GM23338 (cell line): ENCODE measurements around the gene TMPRSS9. TPM values are rescaled to one million over a fixed set of nuclear protein-coding genes. Genes with fewer than 3 reads are reported as not detected.

ENCODE experiments used
- ATAC-seq: fragments of 200-7000 bp; cut with Tn5 transposase; 3 replicates; pipeline ENCODE4 v1.9.1; 2020
- DNase-seq: peaks from one replicate; pipeline ENCODE4 v3.0.0-alpha.2; 2015; ENCODE audit warnings: low spot score
- H2AFZ ChIP-seq: fragments of 200-600 bp; sonication (generic); 2 replicates; pipeline ENCODE4 v1.8.0; 2016; ENCODE audit warnings: antibody characterized with exemption, mild to moderate bottlenecking, moderate library complexity
- H3F3A ChIP-seq: fragments of 200-600 bp; sonication (generic); replicated peaks from 2 replicates; pipeline ENCODE4 v1.8.0; 2017; ENCODE audit warnings: antibody characterized with exemption, mixed run types, low read depth
- H3K27ac ChIP-seq: fragments of 200-600 bp; sonication (generic); 2 replicates; pipeline ENCODE4 v1.6.1; 2016; ENCODE audit warnings: low read depth
- H3K27me3 ChIP-seq: fragments of 200-600 bp; sonication (generic); 2 replicates; pipeline ENCODE4 v1.8.0; 2016; ENCODE audit warnings: mild to moderate bottlenecking, mixed run types, moderate library complexity; ENCODE audit not compliant: insufficient read depth
- H3K36me3 ChIP-seq: fragments of 200-600 bp; sonication (generic); 2 replicates; pipeline ENCODE4 v1.8.0; 2016; ENCODE audit warnings: mild to moderate bottlenecking; ENCODE audit not compliant: insufficient read depth
- H3K4me1 ChIP-seq: fragments of 200-600 bp; sonication (generic); 2 replicates; pipeline ENCODE4 v1.8.0; 2016; ENCODE audit warnings: mild to moderate bottlenecking, moderate library complexity; ENCODE audit not compliant: insufficient read depth
- H3K4me2 ChIP-seq: fragments of 200-600 bp; sonication (generic); 2 replicates; pipeline ENCODE4 v1.7.1; 2017; ENCODE audit warnings: mixed run types
- H3K4me3 ChIP-seq: fragments of 200-600 bp; sonication (generic); 2 replicates; pipeline ENCODE4 v1.6.1; 2016; ENCODE audit warnings: mixed run types
- H3K79me2 ChIP-seq: fragments of 200-600 bp; sonication (generic); replicated peaks from 2 replicates; pipeline ENCODE4 v1.8.0; 2017; ENCODE audit warnings: mild to moderate bottlenecking; ENCODE audit not compliant: insufficient read depth
- H3K9me2 ChIP-seq: fragments of 200-600 bp; sonication (generic); 2 replicates; pipeline ENCODE4 v1.8.0; 2017; ENCODE audit not compliant: insufficient read depth
- H4K20me1 ChIP-seq: fragments of 200-600 bp; sonication (generic); replicated peaks from 2 replicates; pipeline ENCODE4 v1.8.0; 2017; ENCODE audit warnings: mild to moderate bottlenecking; ENCODE audit not compliant: insufficient read depth
- H3K27ac Mint-ChIP-seq: 2 replicates; pipeline ENCODE4 v1.8.0; 2020; ENCODE audit warnings: inconsistent platforms, mild to moderate bottlenecking, moderate library complexity, mixed read lengths
- H3K27me3 Mint-ChIP-seq: 3 replicates; pipeline ENCODE4 v1.8.0; 2022; ENCODE audit warnings: low read depth, mild to moderate bottlenecking, moderate library complexity, mixed read lengths, inconsistent platforms; ENCODE audit not compliant: insufficient read depth, poor library complexity
- H3K36me3 Mint-ChIP-seq: 3 replicates; pipeline ENCODE4 v1.8.0; 2021; ENCODE audit warnings: low read depth, mild to moderate bottlenecking, inconsistent platforms, moderate library complexity, mixed read lengths
- H3K4me1 Mint-ChIP-seq: 3 replicates; pipeline ENCODE4 v1.8.0; 2020; ENCODE audit warnings: mild to moderate bottlenecking, inconsistent platforms, mixed read lengths
- H3K4me3 Mint-ChIP-seq: 3 replicates; pipeline ENCODE4 v1.8.0; 2021; ENCODE audit warnings: moderate library complexity, mild to moderate bottlenecking, inconsistent platforms, mixed read lengths
- H3K9me3 Mint-ChIP-seq: 3 replicates; pipeline ENCODE4 v1.8.0; 2020; ENCODE audit warnings: moderate library complexity, mild to moderate bottlenecking, inconsistent platforms, mixed read lengths
- CREB1 ChIP-seq: fragments of 250-450 bp; sonication (Bioruptor Pico); IDR thresholded peaks from 2 replicates; pipeline ENCODE4 v1.5.0; 2020; ENCODE audit warnings: low read depth, mild to moderate bottlenecking, moderate library complexity
- EZH2 ChIP-seq: fragments of 200-600 bp; sonication (generic); IDR thresholded peaks from one replicate; pipeline ENCODE4 v1.8.0; 2017; ENCODE audit warnings: antibody characterized with exemption, mild to moderate bottlenecking, low read depth; ENCODE audit not compliant: unreplicated experiment
- EZH2phosphoT487 ChIP-seq: fragments of 200-600 bp; sonication (generic); IDR thresholded peaks from one replicate; pipeline ENCODE4 v1.8.1; 2018; ENCODE audit warnings: antibody characterized with exemption; ENCODE audit not compliant: unreplicated experiment
- NANOG ChIP-seq: IDR thresholded peaks from 2 replicates; pipeline ENCODE4 v1.6.1; 2016; ENCODE audit warnings: antibody characterized with exemption, borderline replicate concordance
- POLR2AphosphoS5 ChIP-seq: IDR thresholded peaks from 2 replicates; pipeline ENCODE4 v1.6.1; 2016; ENCODE audit warnings: antibody characterized with exemption, low read depth
- STAT1 ChIP-seq: IDR thresholded peaks from one replicate; pipeline ENCODE4 v1.6.1; 2016; ENCODE audit warnings: antibody characterized with exemption; ENCODE audit not compliant: unreplicated experiment
- ZNF114 ChIP-seq: fragments of 250-450 bp; sonication (Bioruptor Pico); IDR thresholded peaks from 2 replicates; pipeline ENCODE4 v1.5.0; 2020; ENCODE audit warnings: mild to moderate bottlenecking, moderate library complexity
- ZNF331 ChIP-seq: fragments of 250-450 bp; sonication (Bioruptor Pico); IDR thresholded peaks from 2 replicates; pipeline ENCODE4 v1.5.0; 2020; ENCODE audit warnings: low read depth, mild to moderate bottlenecking, moderate library complexity
- polyA plus RNA-seq: library from polyadenylated mRNA; unstranded; fragments of >200 nt; fragmentation: Nextera tagmentation; extraction: Ambion mirVana; gene quantifications from 2 replicates; pipeline ENCODE4 v1.2.1, GENCODE V29; 2016
- total RNA-seq: library from RNA; depleted of rRNA; stranded (reverse); fragments of >200 nt; shearing (Covaris generic); gene quantifications from 2 replicates; pipeline ENCODE4 v1.2.3, GENCODE V29; 2014
- TF ChIP-seq, protein P1 (sequence below): IDR thresholded peaks from one replicate; pipeline ENCODE4 v1.6.1; 2018; ENCODE audit warnings: antibody characterized with exemption; ENCODE audit not compliant: unreplicated experiment
- TF ChIP-seq, protein P2 (sequence below), 2 experiments: fragments of 200-600 bp in 1 of 2; sonication (generic) in 1 of 2; conservative IDR thresholded peaks; 2 replicates each; pipeline versions ENCODE4 v1.5.1 to v1.6.1; 2016 to 2017; ENCODE audit warnings: antibody characterized with exemption in 2 of 2, low read depth in 2 of 2, mild to moderate bottlenecking in 2 of 2, moderate library complexity in 1 of 2

The TMPRSS9 gene
- total and polyA plus RNA-seq, 2 experiments from 2014 or later: 0.05 to 0.28 TPM

DNA sequence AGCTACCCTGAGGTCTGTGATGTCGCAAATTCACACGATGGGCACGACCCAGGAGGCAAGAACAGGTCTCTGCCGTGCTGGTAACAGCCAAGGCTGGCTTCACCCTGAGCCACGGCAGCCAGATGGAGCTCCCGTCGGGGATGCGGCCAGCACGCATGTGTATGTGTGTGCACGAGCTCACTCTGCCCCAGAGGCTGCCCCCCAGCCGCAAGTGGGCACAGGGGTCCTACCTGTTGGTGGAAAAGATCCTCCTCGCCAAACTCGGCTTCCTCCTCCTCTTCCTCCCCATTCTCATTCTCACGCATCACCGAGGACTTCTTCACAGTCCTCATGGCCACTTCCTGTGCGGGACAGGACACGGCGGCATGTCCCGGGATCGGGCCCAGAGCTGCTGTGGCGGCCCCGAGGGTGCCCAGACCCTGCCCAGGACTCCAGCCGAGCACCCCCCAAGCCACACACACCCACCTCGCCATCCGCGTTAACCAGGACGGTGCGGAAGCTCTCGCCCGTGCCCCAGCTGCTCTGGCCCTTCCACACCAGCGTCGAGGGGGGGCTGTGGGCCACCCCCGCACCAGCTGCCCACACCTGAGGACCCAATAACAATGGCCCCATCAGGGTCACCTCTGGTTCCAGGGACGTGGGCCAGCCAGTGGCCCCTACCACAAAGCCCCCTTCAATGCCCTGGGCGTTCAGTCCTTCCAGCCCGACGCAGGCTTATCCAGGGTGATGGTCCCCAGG is 71.4 kb downstream of the TMPRSS9 start:
- Mint-ChIP-seq H3K9me3 (peaks cover 5% of the 10 kb centered on the region), H3K4me1 (peaks cover 22% of the 10 kb centered on the region), H3K27ac (no peak overlapping the region), H3K4me3 (no peak overlapping the region), H3K36me3 (peaks cover 49% of the 10 kb centered on the region), H3K27me3 (peaks cover 23% of the 10 kb centered on the region)
- ATAC-seq (no peak), DNase-seq (no peak)
- no peak for TF ChIP-seq CREB1 (CRISPR knock-in tag)
- TF ChIP-seq, protein P1, sequence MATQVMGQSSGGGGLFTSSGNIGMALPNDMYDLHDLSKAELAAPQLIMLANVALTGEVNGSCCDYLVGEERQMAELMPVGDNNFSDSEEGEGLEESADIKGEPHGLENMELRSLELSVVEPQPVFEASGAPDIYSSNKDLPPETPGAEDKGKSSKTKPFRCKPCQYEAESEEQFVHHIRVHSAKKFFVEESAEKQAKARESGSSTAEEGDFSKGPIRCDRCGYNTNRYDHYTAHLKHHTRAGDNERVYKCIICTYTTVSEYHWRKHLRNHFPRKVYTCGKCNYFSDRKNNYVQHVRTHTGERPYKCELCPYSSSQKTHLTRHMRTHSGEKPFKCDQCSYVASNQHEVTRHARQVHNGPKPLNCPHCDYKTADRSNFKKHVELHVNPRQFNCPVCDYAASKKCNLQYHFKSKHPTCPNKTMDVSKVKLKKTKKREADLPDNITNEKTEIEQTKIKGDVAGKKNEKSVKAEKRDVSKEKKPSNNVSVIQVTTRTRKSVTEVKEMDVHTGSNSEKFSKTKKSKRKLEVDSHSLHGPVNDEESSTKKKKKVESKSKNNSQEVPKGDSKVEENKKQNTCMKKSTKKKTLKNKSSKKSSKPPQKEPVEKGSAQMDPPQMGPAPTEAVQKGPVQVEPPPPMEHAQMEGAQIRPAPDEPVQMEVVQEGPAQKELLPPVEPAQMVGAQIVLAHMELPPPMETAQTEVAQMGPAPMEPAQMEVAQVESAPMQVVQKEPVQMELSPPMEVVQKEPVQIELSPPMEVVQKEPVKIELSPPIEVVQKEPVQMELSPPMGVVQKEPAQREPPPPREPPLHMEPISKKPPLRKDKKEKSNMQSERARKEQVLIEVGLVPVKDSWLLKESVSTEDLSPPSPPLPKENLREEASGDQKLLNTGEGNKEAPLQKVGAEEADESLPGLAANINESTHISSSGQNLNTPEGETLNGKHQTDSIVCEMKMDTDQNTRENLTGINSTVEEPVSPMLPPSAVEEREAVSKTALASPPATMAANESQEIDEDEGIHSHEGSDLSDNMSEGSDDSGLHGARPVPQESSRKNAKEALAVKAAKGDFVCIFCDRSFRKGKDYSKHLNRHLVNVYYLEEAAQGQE: no peak
- TF ChIP-seq, protein P2, sequence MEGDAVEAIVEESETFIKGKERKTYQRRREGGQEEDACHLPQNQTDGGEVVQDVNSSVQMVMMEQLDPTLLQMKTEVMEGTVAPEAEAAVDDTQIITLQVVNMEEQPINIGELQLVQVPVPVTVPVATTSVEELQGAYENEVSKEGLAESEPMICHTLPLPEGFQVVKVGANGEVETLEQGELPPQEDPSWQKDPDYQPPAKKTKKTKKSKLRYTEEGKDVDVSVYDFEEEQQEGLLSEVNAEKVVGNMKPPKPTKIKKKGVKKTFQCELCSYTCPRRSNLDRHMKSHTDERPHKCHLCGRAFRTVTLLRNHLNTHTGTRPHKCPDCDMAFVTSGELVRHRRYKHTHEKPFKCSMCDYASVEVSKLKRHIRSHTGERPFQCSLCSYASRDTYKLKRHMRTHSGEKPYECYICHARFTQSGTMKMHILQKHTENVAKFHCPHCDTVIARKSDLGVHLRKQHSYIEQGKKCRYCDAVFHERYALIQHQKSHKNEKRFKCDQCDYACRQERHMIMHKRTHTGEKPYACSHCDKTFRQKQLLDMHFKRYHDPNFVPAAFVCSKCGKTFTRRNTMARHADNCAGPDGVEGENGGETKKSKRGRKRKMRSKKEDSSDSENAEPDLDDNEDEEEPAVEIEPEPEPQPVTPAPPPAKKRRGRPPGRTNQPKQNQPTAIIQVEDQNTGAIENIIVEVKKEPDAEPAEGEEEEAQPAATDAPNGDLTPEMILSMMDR (conservative IDR thresholded peaks at IDR 0.05; ENCODE audit: low read depth in 2 of 2): no peak
- no peak for TF ChIP-seq POLR2AphosphoS5
- no peak for TF ChIP-seq STAT1
- no peak for TF ChIP-seq EZH2phosphoT487
- no peak for TF ChIP-seq ZNF114 (CRISPR knock-in tag)
- no peak for TF ChIP-seq EZH2
- TF ChIP-seq NANOG: no peak
- no peak for TF ChIP-seq ZNF331 (CRISPR knock-in tag)
- no peak overlapping the region for H3K4me3 ChIP-seq
- no peak overlapping the region for H3K4me2 ChIP-seq
- peaks cover 5% of the 10 kb centered on the region for H3K4me1 ChIP-seq
- H4K20me1 ChIP-seq: no peaks in the 10 kb centered on the region; the same call in none of the 2 replicates
- H3F3A ChIP-seq: peaks cover 24% of the 10 kb centered on the region
- no peaks in the 10 kb centered on the region for H3K9me2 ChIP-seq
- H3K27ac ChIP-seq: no peak overlapping the region
- H2AFZ ChIP-seq: no peak overlapping the region
- no peaks in the 10 kb centered on the region; the same call in 1 of the 2 replicates for H3K36me3 ChIP-seq
- H3K27me3 ChIP-seq: no peaks in the 10 kb centered on the region
- H3K79me2 ChIP-seq: peaks cover 7% of the 10 kb centered on the region
